ENCODE measurements around the gene NDUFA12. TPM values are rescaled to one million over a fixed set of nuclear protein-coding genes. Genes with fewer than 3 reads are reported as not detected.

Gene NDUFA12
- total RNA-seq, 1 donor from 2014 or later = 111 TPM

Other genes starting within 250 kb of the NDUFA12 start
- 24.4 and 28.5 TPM in 2 replicates for gene NR2C1, start 69.9 kb upstream of the NDUFA12 start, total RNA-seq
- gene FGD6, start 213.8 kb upstream of the NDUFA12 start, total RNA-seq = 0.45 and 0.70 TPM in 2 replicates
- 57.7 and 58.8 TPM in 2 replicates for gene VEZT, start 214.1 kb upstream of the NDUFA12 start, total RNA-seq

Data from activated CD4-positive, alpha-beta T cell treated with anti-CD3 and anti-CD28 coated beads, Interleukin-2, amount 10 ng/mL, durations not matched to agents 24 days and 14 days (primary cell).